Sigmoid colon (tissue), 7 donors: ENCODE data around the gene SPAG4. TPM values are rescaled to one million over a fixed set of nuclear protein-coding genes. Genes with fewer than 3 reads are reported as not detected.

ENCODE experiments used
- DNase-seq: peaks from one replicate; pipeline ENCODE4 v3.0.0-alpha.2; 2019
- H3K27ac ChIP-seq, 4 donors: fragments of 200-600 bp; sonication (generic); one replicate each; pipeline ENCODE4 v1.5.1; 2016 to 2019; ENCODE audit warnings: mild to moderate bottlenecking in 1 of 4
- H3K27me3 ChIP-seq, 3 donors: fragments of 200-600 bp; sonication (generic); one replicate each; pipeline ENCODE4 v1.5.1; 2019; ENCODE audit warnings: mild to moderate bottlenecking in 1 of 3
- H3K36me3 ChIP-seq, 4 donors: fragments of 200-600 bp; sonication (generic); one replicate each; pipeline ENCODE4 v1.5.1; 2016 to 2019
- H3K4me1 ChIP-seq, 4 donors: fragments of 200-600 bp; sonication (generic); one replicate each; pipeline ENCODE4 v1.5.1; 2017 to 2019
- H3K4me3 ChIP-seq, 4 donors: fragments of 200-600 bp; sonication (generic); one replicate each; pipeline ENCODE4 v1.5.1; 2017 to 2019; ENCODE audit warnings: mild to moderate bottlenecking in 2 of 4, moderate library complexity in 1 of 4
- H3K9me3 ChIP-seq, 4 donors: fragments of 200-600 bp in 3 of 4; sonication (generic) in 3 of 4; one replicate each; pipeline versions ENCODE4 v1.5.1 to v1.6.1; 2013 to 2019
- CTCF ChIP-seq, 4 experiments: fragments of 450-650 bp in 3 of 4; fragments of 200-600 bp in 1 of 4; IDR thresholded peaks; one replicate each; pipeline ENCODE4 v1.5.1; 2016 to 2019; ENCODE audit warnings: antibody characterized with exemption in 4 of 4, mild to moderate bottlenecking in 3 of 4, moderate library complexity in 2 of 4
- EP300 ChIP-seq, 4 donors: sonication (generic); formaldehyde crosslinking; IDR thresholded peaks; one replicate each; pipeline ENCODE4 v1.6.1; 2017; ENCODE audit warnings: antibody characterized with exemption in 4 of 4
- POLR2A ChIP-seq, 2 donors: fragments of 450-650 bp; IDR thresholded peaks; one replicate each; pipeline ENCODE4 v1.6.1; 2016; ENCODE audit warnings: antibody characterized with exemption in 2 of 2, mild to moderate bottlenecking in 2 of 2, moderate library complexity in 2 of 2
- POLR2AphosphoS5 ChIP-seq, 4 donors: sonication (generic); formaldehyde crosslinking; IDR thresholded peaks; one replicate each; pipeline ENCODE4 v1.6.1; 2017; ENCODE audit warnings: antibody characterized with exemption in 4 of 4
- WGBS, 2 donors: extraction: QIAGEN DNeasy Blood & Tissue Kit; methylation state at CpG; one replicate each; pipeline ENCODE4 v1.1.7; 2013; 5-methylcytosine and 5-hydroxymethylcytosine counted together
- intact Hi-C: fragments of 100-400 bp; cut with DNase I; formaldehyde crosslinking; loops from one replicate; pipeline ENCODE4 v1.15.1; 2023
- polyA plus RNA-seq, 3 donors: library from polyadenylated mRNA; stranded (reverse); fragments of 200-250 nt; gene quantifications; one replicate each; pipeline ENCODE4 v1.2.3, GENCODE V29; 2013
- total RNA-seq, 4 donors: library from RNA; depleted of rRNA; stranded (reverse); fragments of >200 nt; gene quantifications; one replicate each; pipeline ENCODE4 v1.1.0, GENCODE V29; 2016
- donor health status: healthy with polysubstance abuse.
- donor health status: Bipolar disorder and iron deficiency.
- donor health status: healthy.

Gene SPAG4
- total and polyA plus RNA-seq, 7 donors = 3.3 to 10.5 (median 4.1) TPM; not detected in 1

- H3K27ac ChIP-seq = no peak overlapping the region
- TF ChIP-seq CTCF (IDR thresholded peaks at IDR 0.05) (no peak), POLR2AphosphoS5 (IDR thresholded peaks at IDR 0.05) (no peak), POLR2A (IDR thresholded peaks at IDR 0.05) (no peak), EP300 (IDR thresholded peaks at IDR 0.05) (no peak)
- intact Hi-C loops = no loop called here
- H3K9me3 ChIP-seq = no peaks in the 10 kb centered on the region
- no peaks in the 10 kb centered on the region for H3K27me3 ChIP-seq
- DNase-seq = no peak
- no peaks in the 10 kb centered on the region for H3K4me1 ChIP-seq
- 85 to 91% methylated on average over 14 of the region's 14 CpGs for WGBS, 2 donors
- no peak overlapping the region for H3K4me3 ChIP-seq
- no peaks in the 10 kb centered on the region for H3K36me3 ChIP-seq
Measured at GRCh38 chr20:35588397-35588796, 27.2 kb upstream of the SPAG4 start.

DNA sequence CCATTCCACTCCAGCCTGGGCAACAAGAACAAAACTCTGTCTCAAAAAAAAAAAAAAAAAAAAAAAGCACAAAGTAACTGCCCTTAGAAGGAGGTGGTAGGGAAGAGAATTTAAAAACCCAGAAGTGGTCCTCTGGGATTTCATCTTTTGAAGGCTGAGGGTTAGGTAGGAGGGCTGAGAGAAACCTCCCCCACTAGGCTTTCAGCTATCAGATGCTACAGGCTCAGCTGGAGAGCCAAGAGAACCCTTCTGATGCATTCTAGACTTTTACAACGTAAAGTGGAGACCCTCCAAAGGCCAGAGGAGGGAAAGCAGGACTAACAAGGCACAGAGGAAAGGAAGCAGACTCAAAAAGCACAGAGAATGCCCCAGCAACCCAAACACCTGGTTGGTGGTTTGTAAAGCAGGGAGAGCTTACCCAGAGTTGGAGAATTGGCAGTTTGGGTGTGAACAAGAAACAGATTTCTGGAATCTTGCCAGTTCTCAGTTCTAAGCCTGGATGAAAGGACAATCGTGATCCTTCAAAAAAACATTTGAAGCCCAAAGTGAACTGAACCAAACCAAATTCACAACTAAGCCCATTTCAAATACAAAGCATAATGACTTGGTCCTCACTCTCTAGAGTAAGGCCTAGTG is 23.2 kb upstream of the SPAG4 start:
- no peak for DNase-seq
- no peaks in the 10 kb centered on the region for H3K27me3 ChIP-seq
- H3K9me3 ChIP-seq = no peaks in the 10 kb centered on the region
- H3K4me1 ChIP-seq = no peaks in the 10 kb centered on the region
- H3K36me3 ChIP-seq = no peaks in the 10 kb centered on the region
- no peak for TF ChIP-seq POLR2A (IDR thresholded peaks at IDR 0.05)
- no peak for TF ChIP-seq EP300 (IDR thresholded peaks at IDR 0.05)
- TF ChIP-seq POLR2AphosphoS5 (IDR thresholded peaks at IDR 0.05) = no peak
- TF ChIP-seq CTCF (IDR thresholded peaks at IDR 0.05) = no peak
- 7 to 22% methylated on average over 2 of the region's 2 CpGs for WGBS, 2 donors
- intact Hi-C loops = no loop called here
- no peak overlapping the region for H3K4me3 ChIP-seq
- no peak overlapping the region for H3K27ac ChIP-seq

GRCh38 chr20:35595456-35595855 is 20.2 kb upstream of the SPAG4 start:
- TF ChIP-seq POLR2A (IDR thresholded peaks at IDR 0.05) (no peak), POLR2AphosphoS5 (IDR thresholded peaks at IDR 0.05) (no peak), CTCF (IDR thresholded peaks at IDR 0.05) (no peak), EP300 (IDR thresholded peaks at IDR 0.05) (no peak)
- 62 to 93% methylated on average over 17 of the region's 17 CpGs for WGBS, 2 donors

GRCh38 chr20:35595901-35596300 is 19.7 kb upstream of the SPAG4 start:
- intact Hi-C loops = no loop called here
- H3K9me3 ChIP-seq = no peaks in the 10 kb centered on the region
- no peak for TF ChIP-seq POLR2AphosphoS5 (IDR thresholded peaks at IDR 0.05)
- no peak for TF ChIP-seq POLR2A (IDR thresholded peaks at IDR 0.05)
- no peak for TF ChIP-seq EP300 (IDR thresholded peaks at IDR 0.05)
- no peak for TF ChIP-seq CTCF (IDR thresholded peaks at IDR 0.05)
- H3K27me3 ChIP-seq = peaks cover 0 to 22% (median 5%) of the 10 kb centered on the region in 3 donors
- WGBS, 2 donors = 43 to 71% methylated on average over 7 of the region's 7 CpGs
- no peak overlapping the region for H3K4me3 ChIP-seq
- H3K36me3 ChIP-seq = no peaks in the 10 kb centered on the region
- no peak for DNase-seq
- no peak overlapping the region for H3K27ac ChIP-seq
- peaks cover 0 to 6% (median 5%) of the 10 kb centered on the region in 4 donors for H3K4me1 ChIP-seq

More at GRCh38 chr20:35595456-35595855, 20.2 kb upstream of the SPAG4 start:
- Histone ChIP-seq H3K36me3 (no peaks in the 10 kb centered on the region), H3K27ac (no peak overlapping the region), H3K27me3 (peaks cover 0 to 18% (median 5%) of the 10 kb centered on the region in 3 donors), H3K4me1 (peaks cover 0 to 2% (median under 1%) of the 10 kb centered on the region in 4 donors), H3K9me3 (no peaks in the 10 kb centered on the region), H3K4me3 (no peak overlapping the region)
- intact Hi-C loops = no loop called here
- no peak for DNase-seq

DNA sequence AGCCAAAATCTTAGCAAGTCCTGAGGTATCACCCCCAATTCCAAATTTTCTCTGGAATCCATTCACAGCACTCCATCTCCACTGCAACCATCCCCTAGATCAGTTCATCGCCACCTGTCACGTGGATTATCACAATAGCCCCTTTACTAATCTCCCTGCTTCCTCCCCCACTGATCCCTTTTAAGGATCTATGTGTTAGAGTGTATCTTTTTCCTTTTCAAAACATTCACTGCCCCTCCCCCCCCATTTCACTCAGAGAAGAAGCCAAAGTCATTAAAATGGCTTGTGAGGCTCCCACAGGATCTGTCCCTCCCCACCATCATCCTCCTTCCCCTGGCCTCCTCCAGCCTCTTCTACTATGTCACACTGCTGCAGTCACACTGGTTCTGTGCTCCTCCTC is 18.4 kb upstream of the SPAG4 start:
- H3K27me3 ChIP-seq = peaks cover 0 to 29% (median 5%) of the 10 kb centered on the region in 3 donors

More for the DNA sequence above, 18.4 kb upstream of the SPAG4 start:
- no peaks in the 10 kb centered on the region for H3K9me3 ChIP-seq
- intact Hi-C loops = no loop called here
- TF ChIP-seq POLR2A (IDR thresholded peaks at IDR 0.05) (no peak), CTCF (IDR thresholded peaks at IDR 0.05) (no peak), EP300 (IDR thresholded peaks at IDR 0.05) (no peak), POLR2AphosphoS5 (IDR thresholded peaks at IDR 0.05) (no peak)
- 95 to 98% methylated on average over 2 of the region's 2 CpGs for WGBS, 2 donors
- H3K27ac ChIP-seq = no peak overlapping the region
- no peak for DNase-seq
- H3K4me3 ChIP-seq = no peak overlapping the region
- H3K36me3 ChIP-seq = no peaks in the 10 kb centered on the region
- peaks cover 0 to 19% (median 18%) of the 10 kb centered on the region in 4 donors for H3K4me1 ChIP-seq
